Body of pancreas (tissue), 4 donors: ENCODE results near the gene TTC28.

Experiments
- CTCF ChIP-seq, 7 experiments: fragments of 450-650 bp in 4 of 7; fragments of 200-600 bp in 3 of 7; sonication (generic) in 3 of 7; IDR thresholded peaks; one replicate each; pipeline ENCODE4 v1.5.1; 2016 to 2019; ENCODE audit warnings: antibody characterized with exemption in 7 of 7
- POLR2A ChIP-seq, 3 donors: fragments of 450-650 bp; IDR thresholded peaks; one replicate each; pipeline ENCODE4 v1.6.1; 2016; ENCODE audit warnings: antibody characterized with exemption in 3 of 3, mild to moderate bottlenecking in 2 of 3

- TF ChIP-seq CTCF (IDR thresholded peaks at IDR 0.05) (no peak), POLR2A (IDR thresholded peaks at IDR 0.05) (no peak)
Observed at GRCh38 chr22:28015676-28016601, 663.7 kb downstream of the TTC28 start.
